NCI-H187 treated with DMSO at 0.1 percent for 48 hours (cell line): ENCODE measurements around the gene ANO4.

Source experiments
- DNase-seq: peaks from one replicate; lab custom pipeline; 2025; lab: John Stamatoyannopoulos, UW

The ANO4 gene

GRCh38 chr12:100992194-100992593 is 197.6 kb downstream of the ANO4 start:
- no peak for DNase-seq

GRCh38 chr12:100993916-100994450 is 199.4 kb downstream of the ANO4 start:
- no peak for DNase-seq

GRCh38 chr12:100995201-100995600 is 200.6 kb downstream of the ANO4 start:
- DNase-seq, result no peak

- DNase-seq, result no peak
Measured at GRCh38 chr12:100995771-100996170, 201.2 kb downstream of the ANO4 start.

- DNase-seq, result no peak
Measured at GRCh38 chr12:101001669-101002068, 207.1 kb downstream of the ANO4 start.

- DNase-seq, result no peak
Measured at GRCh38 chr12:101002696-101003419, 208.3 kb downstream of the ANO4 start.

GRCh38 chr12:101004898-101005297 is 210.3 kb downstream of the ANO4 start:
- DNase-seq, result no peak

- no peak for DNase-seq
Measured at GRCh38 chr12:101009274-101009673, 214.7 kb downstream of the ANO4 start.

- no peak for DNase-seq
Measured at GRCh38 chr12:101010896-101011295, 216.3 kb downstream of the ANO4 start.

- no peak for DNase-seq
Measured at GRCh38 chr12:101013993-101014392, 219.4 kb downstream of the ANO4 start.

GRCh38 chr12:101015044-101015443 is 220.5 kb downstream of the ANO4 start:
- no peak for DNase-seq

- DNase-seq, result no peak
Measured at GRCh38 chr12:101018540-101018939, 224.0 kb downstream of the ANO4 start.

GRCh38 chr12:101019201-101019600 is 224.6 kb downstream of the ANO4 start:
- no peak for DNase-seq

- DNase-seq, result no peak
Measured at GRCh38 chr12:101019667-101020066, 225.1 kb downstream of the ANO4 start.

GRCh38 chr12:101021442-101021841 is 226.9 kb downstream of the ANO4 start:
- no peak for DNase-seq

GRCh38 chr12:101021911-101022388 is 227.4 kb downstream of the ANO4 start:
- no peak for DNase-seq

- DNase-seq, result no peak
Measured at GRCh38 chr12:101027200-101027599, 232.6 kb downstream of the ANO4 start.

GRCh38 chr12:101027816-101028215 is 233.2 kb downstream of the ANO4 start:
- no peak for DNase-seq

GRCh38 chr12:101038289-101038871 is 243.8 kb downstream of the ANO4 start:
- no peak for DNase-seq

GRCh38 chr12:101039848-101040531 is 245.4 kb downstream of the ANO4 start:
- no peak for DNase-seq

GRCh38 chr12:101040936-101041335 is 246.4 kb downstream of the ANO4 start:
- no peak for DNase-seq

GRCh38 chr12:101042211-101042610 is 247.6 kb downstream of the ANO4 start:
- DNase-seq, result no peak

GRCh38 chr12:101044512-101045059 is 250.0 kb downstream of the ANO4 start:
- DNase-seq, result no peak
